GM21360 (cell line): ENCODE data around the gene SHISA2.

ENCODE experiments used
- ATAC-seq: cut with Tn5 transposase; IDR thresholded peaks from one replicate; pipeline ENCODE4 v1.9.1; 2021; ENCODE audit warnings: mild to moderate bottlenecking, moderate library complexity; ENCODE audit not compliant: unreplicated experiment

SHISA2 gene

DNA sequence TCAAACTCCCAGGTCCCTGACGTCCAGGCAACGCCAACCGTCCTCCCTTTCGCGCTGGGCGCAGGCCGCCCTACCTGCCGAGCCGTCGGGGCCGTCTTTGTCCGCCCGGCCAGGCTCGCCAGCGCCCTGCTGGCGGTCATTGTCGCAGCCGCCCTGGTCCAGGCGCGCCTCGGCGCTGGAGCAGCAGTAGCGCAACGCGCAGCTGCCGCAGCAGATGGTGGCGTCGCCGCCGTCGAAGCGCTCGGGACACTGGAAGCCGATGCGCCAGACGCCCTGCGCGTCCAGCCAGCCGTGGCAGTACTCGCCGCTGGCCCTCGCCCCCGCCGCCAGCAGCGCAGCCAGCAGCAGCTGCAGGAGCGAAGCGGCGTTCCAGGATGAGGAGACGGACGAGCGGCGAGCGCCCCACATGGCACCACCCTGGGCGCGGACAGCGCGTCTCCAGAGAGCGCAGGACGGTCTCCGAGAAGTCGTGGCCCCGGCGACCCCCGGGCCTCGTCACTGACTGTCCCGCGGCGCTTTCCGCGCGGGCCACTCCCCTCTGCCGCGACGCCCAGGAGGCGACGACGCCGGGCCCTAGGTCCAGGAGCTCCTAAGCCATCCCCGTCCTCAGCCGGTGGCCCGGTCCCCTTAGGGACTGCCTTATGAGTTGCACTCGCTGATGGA, 1.1 kb downstream of the SHISA2 start:
- no peak for ATAC-seq

DNA sequence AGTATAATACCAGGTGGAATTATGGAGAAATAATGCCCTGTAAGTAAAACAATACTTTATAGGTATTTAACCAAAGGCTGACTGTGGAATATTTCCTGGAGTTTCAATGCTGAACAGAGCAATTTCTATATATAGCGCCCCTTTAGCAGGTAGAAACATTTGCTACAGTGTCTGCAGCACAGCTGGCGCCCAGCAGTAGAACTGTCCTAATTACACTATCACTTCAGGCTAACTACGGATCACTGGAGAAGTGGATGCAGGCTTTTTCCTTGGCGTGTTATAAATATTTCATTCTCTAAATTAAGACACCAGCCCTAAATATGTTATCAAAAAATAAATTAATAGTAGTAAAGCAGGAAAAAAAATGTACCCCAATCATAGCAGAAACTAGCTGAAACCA, 3.1 kb downstream of the SHISA2 start:
- ATAC-seq, result no peak

DNA sequence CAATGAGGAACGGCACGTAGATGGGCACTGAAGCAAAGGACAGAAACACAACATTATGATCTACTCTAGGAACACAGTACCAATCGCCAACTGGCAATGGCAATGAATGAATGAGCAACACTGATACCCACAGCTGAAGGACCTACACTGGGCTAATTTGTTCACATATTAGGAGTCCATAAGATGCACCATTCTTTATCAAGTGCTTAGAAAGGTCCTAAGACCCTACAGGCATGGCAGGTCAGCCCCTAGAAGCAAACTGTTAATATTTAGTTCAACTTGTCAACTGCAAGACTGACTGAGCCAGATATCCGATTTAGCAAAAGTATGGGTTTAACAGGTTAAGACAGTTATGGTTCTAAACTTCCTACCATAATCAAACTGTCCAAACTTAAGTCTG, 4.8 kb downstream of the SHISA2 start:
- ATAC-seq, result no peak

DNA sequence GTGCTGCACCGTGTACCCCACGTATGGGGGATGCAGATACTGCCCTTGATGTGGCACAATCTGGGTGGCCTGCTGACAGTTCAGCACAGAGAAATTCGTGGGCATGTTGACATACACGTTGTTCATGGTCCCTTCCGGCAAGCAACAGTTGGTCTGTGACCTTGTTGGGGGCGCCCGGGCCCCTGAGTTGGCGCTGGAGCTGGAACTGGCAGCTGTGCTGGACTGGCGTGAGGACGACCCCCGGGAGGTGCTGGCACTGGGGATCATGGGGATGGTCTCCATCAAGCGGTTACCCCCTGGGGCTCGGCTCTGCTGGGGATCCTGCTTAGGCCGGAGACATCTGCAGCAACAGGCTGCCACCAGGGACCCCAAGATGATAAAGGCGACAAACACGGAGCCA, 5.2 kb downstream of the SHISA2 start:
- no peak for ATAC-seq

GRCh38 chr13:26045142-26045541, 6.7 kb downstream of the SHISA2 start:
- ATAC-seq, result no peak

- no peak for ATAC-seq
Observed at GRCh38 chr13:26042785-26043184, 9.0 kb downstream of the SHISA2 start.

- ATAC-seq, result no peak
Observed at GRCh38 chr13:26041444-26041843, 10.4 kb downstream of the SHISA2 start.

DNA sequence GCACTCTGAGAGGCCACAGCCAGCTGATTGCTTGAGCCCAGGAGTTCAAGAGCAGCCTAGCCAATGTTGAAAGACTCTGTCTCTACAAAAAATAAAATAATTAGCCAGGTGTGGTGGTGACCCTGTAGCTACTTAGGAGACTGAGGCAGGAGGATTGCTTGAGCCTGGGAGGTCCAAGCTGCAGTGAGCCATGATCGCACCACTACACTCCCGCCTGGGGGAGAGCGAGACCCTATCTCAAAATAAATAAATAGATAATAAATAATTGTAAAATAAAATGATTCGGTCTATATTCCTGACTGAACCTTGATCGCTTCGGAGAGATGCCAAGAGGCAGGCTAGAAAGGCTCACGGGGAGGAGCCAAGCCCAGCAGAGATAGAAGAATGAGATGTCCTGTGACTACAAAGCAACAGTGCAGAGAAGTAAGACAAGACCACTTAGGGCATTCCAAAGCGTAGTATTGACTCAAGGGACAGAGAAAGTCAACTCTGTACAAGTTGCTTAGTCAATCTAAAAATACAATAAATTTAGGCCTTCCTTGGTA, 12.8 kb downstream of the SHISA2 start:
- ATAC-seq, result no peak

DNA sequence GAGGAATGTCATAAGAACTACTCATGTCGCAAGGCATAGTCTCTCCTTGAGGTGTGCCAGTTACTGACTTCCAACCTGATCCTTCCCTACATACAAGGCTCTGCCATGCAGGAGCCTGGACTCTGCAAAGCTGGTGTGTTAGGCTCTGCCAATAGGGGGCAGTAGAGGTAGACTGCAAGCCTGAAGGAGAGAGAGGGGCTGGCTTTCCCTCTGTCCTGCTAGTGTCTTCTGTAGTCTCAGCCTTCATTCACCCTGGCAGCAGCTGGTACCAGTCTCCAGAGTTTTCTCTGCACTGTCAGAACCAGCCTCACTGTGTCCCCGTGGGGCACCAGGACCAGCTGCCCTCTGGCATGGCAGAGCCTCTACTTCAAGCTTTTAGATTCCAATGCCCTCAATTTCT, 14.5 kb downstream of the SHISA2 start:
- ATAC-seq, result no peak

- no peak for ATAC-seq
Observed at GRCh38 chr13:26036383-26036782, 15.4 kb downstream of the SHISA2 start.

GRCh38 chr13:26034018-26034417, 17.8 kb downstream of the SHISA2 start:
- ATAC-seq, result no peak

- ATAC-seq, result no peak
Observed at GRCh38 chr13:26030331-26030730, 21.5 kb downstream of the SHISA2 start.

DNA sequence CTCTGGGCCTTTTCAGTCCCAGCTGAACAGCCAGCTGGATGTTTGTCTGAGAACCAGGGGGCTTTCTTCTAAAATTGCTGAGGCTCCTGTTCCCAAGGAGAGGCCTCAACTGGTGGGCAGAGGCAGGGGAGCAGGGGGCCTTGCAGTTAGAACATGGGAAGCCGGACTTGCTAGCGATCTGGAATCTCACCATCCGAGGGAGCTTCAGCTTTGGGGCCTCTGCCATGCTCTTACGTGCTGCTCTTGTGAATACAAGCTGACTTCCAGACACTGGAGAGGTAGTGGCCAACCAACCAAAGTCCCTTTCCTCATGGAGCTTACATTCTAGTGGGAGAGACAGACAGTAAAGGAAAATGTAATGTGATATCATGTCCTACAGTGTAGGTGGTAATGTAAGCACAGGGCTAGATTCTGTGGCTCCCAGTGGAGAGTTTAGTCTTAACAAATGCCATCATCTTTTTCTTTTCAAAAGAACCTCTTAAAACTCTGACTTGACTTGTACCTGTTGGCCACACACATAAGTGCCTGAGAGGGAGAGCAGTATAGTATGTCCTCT, 22.2 kb downstream of the SHISA2 start:
- ATAC-seq, result no peak

GRCh38 chr13:26026211-26026610, 25.6 kb downstream of the SHISA2 start:
- ATAC-seq, result no peak

- no peak for ATAC-seq
Observed at GRCh38 chr13:26025771-26026170, 26.0 kb downstream of the SHISA2 start.

- ATAC-seq, result no peak
Observed at GRCh38 chr13:26025196-26025595, 26.6 kb downstream of the SHISA2 start.

- no peak for ATAC-seq
Observed at GRCh38 chr13:26024558-26024957, 27.3 kb downstream of the SHISA2 start.

GRCh38 chr13:26022538-26023292, 29.1 kb downstream of the SHISA2 start:
- ATAC-seq, result no peak

DNA sequence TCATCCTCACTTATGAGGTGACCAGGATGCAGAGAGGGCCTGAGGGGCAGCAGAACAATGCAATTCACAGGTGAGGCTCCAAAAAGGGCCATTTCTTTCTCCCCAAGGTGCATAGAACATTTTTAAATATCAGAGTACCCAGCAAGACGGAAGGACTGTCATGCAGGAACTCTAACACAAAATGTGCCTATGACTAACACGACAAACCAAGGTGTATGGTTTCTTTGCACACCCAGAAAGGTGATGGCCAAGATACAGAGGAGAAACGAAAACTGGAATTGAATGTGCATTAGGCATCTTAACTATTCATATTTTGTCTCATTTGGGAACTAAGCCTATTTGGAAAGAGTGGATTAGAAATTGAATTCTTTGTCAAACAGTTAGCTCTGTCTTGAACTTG, 29.9 kb downstream of the SHISA2 start:
- ATAC-seq, result no peak

GRCh38 chr13:26021516-26021915, 30.3 kb downstream of the SHISA2 start:
- no peak for ATAC-seq

DNA sequence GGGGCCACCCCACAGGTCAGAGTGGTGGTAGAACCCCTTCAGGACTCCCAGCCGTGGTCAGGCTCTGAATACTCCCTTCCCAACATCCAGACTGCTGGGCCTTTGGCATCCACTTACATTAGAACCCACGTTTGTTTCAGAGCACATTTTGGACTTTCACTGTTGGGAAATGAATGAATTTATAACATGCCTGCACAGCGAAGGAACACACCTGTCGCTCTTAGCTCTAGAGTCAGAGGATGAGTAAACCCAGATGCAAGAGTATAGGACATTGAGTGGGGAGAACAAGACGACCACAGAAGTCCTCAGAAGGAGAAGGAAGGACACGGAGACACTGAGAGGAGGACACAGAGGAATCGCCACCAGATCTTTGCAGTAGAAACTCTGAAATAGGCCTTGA, 30.9 kb downstream of the SHISA2 start:
- no peak for ATAC-seq
